Osteoblast (primary cell): ENCODE measurements around the gene OSCP1. TPM values are rescaled to one million over a fixed set of nuclear protein-coding genes. Genes with fewer than 3 reads are reported as not detected.

ENCODE experiments used
- DNase-seq: peaks from one replicate; pipeline ENCODE4 v3.0.0; 2011; ENCODE audit warnings: low spot score, mixed read lengths; ENCODE audit not compliant: insufficient read length; ENCODE audit errors: missing footprints
- H2AFZ ChIP-seq: 2 replicates; pipeline ENCODE4 v1.6.0; 2011; ENCODE audit warnings: mild to moderate bottlenecking, low read length
- H3K27ac ChIP-seq: 2 replicates; pipeline ENCODE4 v1.5.1; 2011; ENCODE audit warnings: mild to moderate bottlenecking, low read depth, low read length, moderate library complexity
- H3K27me3 ChIP-seq: 2 replicates; pipeline ENCODE4 v1.6.0; 2012; ENCODE audit warnings: mild to moderate bottlenecking, control low read depth, inconsistent platforms, low read length, moderate library complexity; ENCODE audit not compliant: insufficient read depth
- H3K36me3 ChIP-seq: 2 replicates; pipeline ENCODE4 v1.5.1; 2011; ENCODE audit warnings: mild to moderate bottlenecking, low read length, control low read depth, moderate library complexity; ENCODE audit not compliant: insufficient read depth
- H3K4me1 ChIP-seq: 2 replicates; pipeline ENCODE4 v1.5.1; 2011; ENCODE audit warnings: mild to moderate bottlenecking, low read length, control low read depth, moderate library complexity; ENCODE audit not compliant: insufficient read depth
- H3K4me2 ChIP-seq: 2 replicates; pipeline ENCODE4 v1.6.0; 2011; ENCODE audit warnings: mild to moderate bottlenecking, low read length; ENCODE audit not compliant: insufficient read depth
- H3K4me3 ChIP-seq: fragments of 200-600 bp; sonication (generic); 3 replicates; pipeline ENCODE4 v1.5.1; 2012; ENCODE audit warnings: mild to moderate bottlenecking, low read length, inconsistent platforms; ENCODE audit not compliant: insufficient read depth
- H3K79me2 ChIP-seq: 2 replicates; pipeline ENCODE4 v1.6.0; 2012; ENCODE audit warnings: mild to moderate bottlenecking, low read length, control low read depth, inconsistent platforms; ENCODE audit not compliant: insufficient read depth
- H3K9me3 ChIP-seq: 2 replicates; pipeline ENCODE4 v1.5.1; 2011; ENCODE audit warnings: low read depth, low read length, control low read depth
- H4K20me1 ChIP-seq: 2 replicates; pipeline ENCODE4 v1.6.0; 2012; ENCODE audit warnings: mild to moderate bottlenecking, low read length, control low read depth; ENCODE audit not compliant: insufficient read depth
- total RNA-seq: library from RNA; depleted of rRNA; stranded (reverse); fragments of >200 nt; gene quantifications from 2 replicates; pipeline ENCODE4 v1.2.3, GENCODE V29; 2012
- TF ChIP-seq, protein P1 (sequence below): IDR thresholded peaks from 2 replicates; pipeline ENCODE4 v1.5.1; 2011; ENCODE audit warnings: mild to moderate bottlenecking, low read depth, low read length, moderate library complexity; ENCODE audit errors: extremely low read depth

The OSCP1 gene
- total RNA-seq, 1 donor: 14.5 TPM

DNA sequence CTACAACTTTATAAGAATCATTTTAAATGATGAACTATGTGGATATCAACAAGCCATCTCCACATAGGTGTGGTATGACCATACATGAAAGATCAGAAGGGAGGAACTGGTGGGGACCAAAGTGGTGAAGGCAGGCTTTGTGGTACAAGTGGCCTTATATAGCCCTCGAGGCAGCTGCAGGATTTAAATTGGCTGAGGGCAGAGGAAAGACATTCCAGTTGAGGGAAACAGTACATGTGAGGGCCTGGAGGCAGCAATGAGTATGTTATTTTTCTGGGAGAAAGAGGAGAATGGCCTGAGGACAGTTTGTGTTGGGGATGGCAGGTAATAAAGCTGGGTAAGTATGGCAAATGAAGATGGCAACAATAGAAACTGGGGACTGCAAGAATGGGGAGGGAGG, 17.1 kb downstream of the OSCP1 start:
- H3K36me3 ChIP-seq: peaks cover 11% of the 10 kb centered on the region
- DNase-seq: no peak
- no peaks in the 10 kb centered on the region for H3K79me2 ChIP-seq
- no peaks in the 10 kb centered on the region for H3K9me3 ChIP-seq
- no peaks in the 10 kb centered on the region for H3K4me1 ChIP-seq
- H4K20me1 ChIP-seq: no peaks in the 10 kb centered on the region
- no peaks in the 10 kb centered on the region for H3K27me3 ChIP-seq
- H3K27ac ChIP-seq: no peak overlapping the region
- TF ChIP-seq, protein P1, sequence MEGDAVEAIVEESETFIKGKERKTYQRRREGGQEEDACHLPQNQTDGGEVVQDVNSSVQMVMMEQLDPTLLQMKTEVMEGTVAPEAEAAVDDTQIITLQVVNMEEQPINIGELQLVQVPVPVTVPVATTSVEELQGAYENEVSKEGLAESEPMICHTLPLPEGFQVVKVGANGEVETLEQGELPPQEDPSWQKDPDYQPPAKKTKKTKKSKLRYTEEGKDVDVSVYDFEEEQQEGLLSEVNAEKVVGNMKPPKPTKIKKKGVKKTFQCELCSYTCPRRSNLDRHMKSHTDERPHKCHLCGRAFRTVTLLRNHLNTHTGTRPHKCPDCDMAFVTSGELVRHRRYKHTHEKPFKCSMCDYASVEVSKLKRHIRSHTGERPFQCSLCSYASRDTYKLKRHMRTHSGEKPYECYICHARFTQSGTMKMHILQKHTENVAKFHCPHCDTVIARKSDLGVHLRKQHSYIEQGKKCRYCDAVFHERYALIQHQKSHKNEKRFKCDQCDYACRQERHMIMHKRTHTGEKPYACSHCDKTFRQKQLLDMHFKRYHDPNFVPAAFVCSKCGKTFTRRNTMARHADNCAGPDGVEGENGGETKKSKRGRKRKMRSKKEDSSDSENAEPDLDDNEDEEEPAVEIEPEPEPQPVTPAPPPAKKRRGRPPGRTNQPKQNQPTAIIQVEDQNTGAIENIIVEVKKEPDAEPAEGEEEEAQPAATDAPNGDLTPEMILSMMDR: no peak
- no peak overlapping the region for H3K4me3 ChIP-seq
- no peak overlapping the region for H2AFZ ChIP-seq
- H3K4me2 ChIP-seq: no peak overlapping the region

DNA sequence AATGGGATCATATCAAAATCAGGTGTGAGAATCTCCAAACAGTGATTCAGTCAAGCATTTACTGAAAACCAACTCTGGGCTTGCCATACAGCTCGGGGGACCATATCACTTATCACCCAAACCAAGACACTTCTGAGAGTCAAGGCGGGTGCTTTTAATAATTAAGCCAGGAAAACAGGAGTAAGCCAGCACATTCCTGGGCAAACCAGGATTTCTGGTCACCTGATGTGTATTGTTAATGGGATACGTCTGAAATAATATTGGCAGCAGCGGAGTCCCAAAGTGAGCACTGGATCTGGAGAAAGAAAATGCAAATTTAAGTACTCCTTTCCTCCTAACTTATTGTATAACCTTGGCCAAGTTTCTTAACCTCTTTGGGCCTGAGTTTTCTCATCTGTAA, 17.6 kb downstream of the OSCP1 start:
- Histone ChIP-seq H3K9me3 (no peaks in the 10 kb centered on the region), H2AFZ (no peak overlapping the region), H3K27ac (no peak overlapping the region), H4K20me1 (no peaks in the 10 kb centered on the region), H3K36me3 (peaks cover 11% of the 10 kb centered on the region), H3K27me3 (no peaks in the 10 kb centered on the region), H3K79me2 (no peaks in the 10 kb centered on the region), H3K4me3 (no peak overlapping the region), H3K4me1 (no peaks in the 10 kb centered on the region), H3K4me2 (no peak overlapping the region)
- TF ChIP-seq, protein P1: no peak
- no peak for DNase-seq

DNA sequence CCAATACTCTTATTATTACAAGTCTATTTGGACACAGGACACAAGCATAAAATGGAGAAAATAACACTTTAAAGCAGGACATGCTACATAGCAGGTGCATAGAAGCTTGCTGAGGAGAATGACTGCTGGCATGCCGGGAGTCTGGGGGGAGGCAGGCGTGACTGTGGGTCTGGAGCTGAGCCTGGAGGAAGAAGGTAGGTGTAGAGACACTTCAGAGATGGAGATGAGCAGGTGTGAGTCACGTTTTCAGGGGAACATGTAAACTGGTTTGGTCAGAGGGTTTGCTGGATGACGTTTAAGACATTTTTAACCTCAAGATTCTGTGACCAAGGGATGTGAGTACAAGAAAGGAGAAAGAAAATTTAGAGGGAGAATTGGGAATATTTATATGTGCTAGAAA, 24.5 kb downstream of the OSCP1 start:
- Histone ChIP-seq H3K4me3 (no peak overlapping the region), H3K9me3 (no peaks in the 10 kb centered on the region), H3K36me3 (peaks cover 22% of the 10 kb centered on the region), H4K20me1 (no peaks in the 10 kb centered on the region), H3K27ac (no peak overlapping the region), H3K79me2 (no peaks in the 10 kb centered on the region), H3K4me1 (no peaks in the 10 kb centered on the region), H3K27me3 (no peaks in the 10 kb centered on the region), H3K4me2 (no peak overlapping the region), H2AFZ (no peak overlapping the region)
- TF ChIP-seq, protein P1: no peak
- DNase-seq: no peak

DNA sequence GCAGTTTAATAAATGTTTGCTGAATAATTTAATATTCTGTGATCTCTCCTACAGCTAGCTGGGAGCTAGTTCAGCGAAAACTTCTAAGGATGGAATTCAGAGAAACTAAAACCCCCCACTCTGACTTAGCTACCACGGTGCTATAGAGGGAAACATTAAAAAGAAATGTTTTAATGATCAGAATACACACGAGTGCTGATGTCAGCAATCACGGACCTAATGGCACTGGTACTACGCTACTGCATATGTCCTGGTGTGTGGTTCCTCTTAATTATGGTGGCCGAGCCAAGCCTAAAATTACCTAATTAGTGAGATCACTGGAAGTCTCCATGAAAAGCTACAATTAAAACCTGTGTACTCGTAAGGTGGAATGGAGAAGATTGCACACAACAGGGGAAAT, 28.6 kb downstream of the OSCP1 start:
- H3K4me2 ChIP-seq: no peak overlapping the region
- H3K79me2 ChIP-seq: no peaks in the 10 kb centered on the region
- no peak overlapping the region for H3K4me3 ChIP-seq
- no peak for DNase-seq
- no peak overlapping the region for H2AFZ ChIP-seq
- H3K36me3 ChIP-seq: peaks cover 24% of the 10 kb centered on the region
- TF ChIP-seq, protein P1: no peak
- H3K27me3 ChIP-seq: no peaks in the 10 kb centered on the region
- H3K4me1 ChIP-seq: peaks cover 5% of the 10 kb centered on the region
- no peaks in the 10 kb centered on the region for H4K20me1 ChIP-seq
- no peaks in the 10 kb centered on the region for H3K9me3 ChIP-seq
- no peak overlapping the region for H3K27ac ChIP-seq
